ENCODE results near the gene PSMB2. TPM values are rescaled to one million over a fixed set of nuclear protein-coding genes. Genes with fewer than 3 reads are reported as not detected.

The PSMB2 gene
- total RNA-seq, 2 donors from 2014 or later, result 37.5 to 38.1 TPM

- intact Hi-C loops (cut with DNase I), result no loop called here
These were observed 9.1 kb upstream of the PSMB2 start for GRCh38 chr1:35650416-35650815.

GRCh38 chr1:35646043-35646442 is 4.7 kb upstream of the PSMB2 start:
- intact Hi-C loops (cut with DNase I), result no loop called here
- DNase-seq (ENCODE audit: low spot score), result no peak

More at GRCh38 chr1:35650416-35650815, 9.1 kb upstream of the PSMB2 start:
- no peak for DNase-seq (ENCODE audit: low spot score)

GRCh38 chr1:35644204-35644603 is 2.9 kb upstream of the PSMB2 start:
- DNase-seq (ENCODE audit: low spot score), result no peak
- intact Hi-C loops (cut with DNase I), result no loop called here

GRCh38 chr1:35642471-35642955 is 1.2 kb upstream of the PSMB2 start:
- intact Hi-C loops (cut with DNase I), result no loop called here
- no peak for DNase-seq (ENCODE audit: low spot score)

- DNase-seq (ENCODE audit: low spot score), result no peak
- intact Hi-C loops (cut with DNase I), result no loop called here
These were observed 720 bp downstream of the PSMB2 start for GRCh38 chr1:35640380-35641232.

GRCh38 chr1:35637401-35637809 is 3.9 kb downstream of the PSMB2 start:
- DNase-seq (ENCODE audit: low spot score), result no peak
- intact Hi-C loops (cut with DNase I), result loop anchor here in 1 of 2 donors (10.0 kb wide), 1 partner anchor 427 kb away; no protein-coding TSS in a partner anchor

GRCh38 chr1:35633547-35633946 is 7.8 kb downstream of the PSMB2 start:
- intact Hi-C loops (cut with DNase I), result loop anchor here in 1 of 2 donors (10.0 kb wide), 1 partner anchor 431 kb away; no protein-coding TSS in a partner anchor
- no peak for DNase-seq (ENCODE audit: low spot score)

- intact Hi-C loops (cut with DNase I), result loop anchor here in 1 of 2 donors (10.0 kb wide), 1 partner anchor 433 kb away; no protein-coding TSS in a partner anchor
- no peak for DNase-seq (ENCODE audit: low spot score)
These were observed 9.9 kb downstream of the PSMB2 start for GRCh38 chr1:35631396-35631795.

GRCh38 chr1:35629051-35629450 is 12.3 kb downstream of the PSMB2 start:
- DNase-seq (ENCODE audit: low spot score), result no peak
- intact Hi-C loops (cut with DNase I), result no loop called here

- intact Hi-C loops (cut with DNase I), result no loop called here
- no peak for DNase-seq (ENCODE audit: low spot score)
These were observed 17.5 kb downstream of the PSMB2 start for GRCh38 chr1:35623832-35624231.

GRCh38 chr1:35622510-35623178 is 18.7 kb downstream of the PSMB2 start:
- no peak for DNase-seq (ENCODE audit: low spot score)
- intact Hi-C loops (cut with DNase I), result no loop called here

- intact Hi-C loops (cut with DNase I), result no loop called here
- no peak for DNase-seq (ENCODE audit: low spot score)
These were observed 21.8 kb downstream of the PSMB2 start for GRCh38 chr1:35619237-35620121.

GRCh38 chr1:35615440-35615839 is 25.9 kb downstream of the PSMB2 start:
- intact Hi-C loops (cut with DNase I), result no loop called here
- DNase-seq (ENCODE audit: low spot score), result no peak

- DNase-seq (ENCODE audit: low spot score), result no peak
- intact Hi-C loops (cut with DNase I), result no loop called here
These were observed 29.7 kb downstream of the PSMB2 start for GRCh38 chr1:35611655-35612054.

GRCh38 chr1:35605867-35606182 is 35.5 kb downstream of the PSMB2 start:
- intact Hi-C loops (cut with DNase I), result no loop called here

GRCh38 chr1:35605071-35605866 is 36.1 kb downstream of the PSMB2 start:
- intact Hi-C loops (cut with DNase I), result no loop called here
- no peak for DNase-seq (ENCODE audit: low spot score)

More at GRCh38 chr1:35605867-35606182, 35.5 kb downstream of the PSMB2 start:
- no peak for DNase-seq (ENCODE audit: low spot score)

GRCh38 chr1:35603941-35604340 is 37.4 kb downstream of the PSMB2 start:
- no peak for DNase-seq (ENCODE audit: low spot score)
- intact Hi-C loops (cut with DNase I), result no loop called here

- intact Hi-C loops (cut with DNase I), result no loop called here
- DNase-seq (ENCODE audit: low spot score), result no peak
These were observed 37.9 kb downstream of the PSMB2 start for GRCh38 chr1:35603468-35603867.

GRCh38 chr1:35600593-35600992 is 40.7 kb downstream of the PSMB2 start:
- no peak for DNase-seq (ENCODE audit: low spot score)
- intact Hi-C loops (cut with DNase I), result no loop called here

Measured in posterior vena cava (tissue), 2 donors.